ENCODE results near the gene GAS1. TPM values are rescaled to one million over a fixed set of nuclear protein-coding genes. Genes with fewer than 3 reads are reported as not detected.

Gene GAS1
- total and polyA plus RNA-seq, 7 donors: 0.23 to 136 (median 73.4) TPM

GRCh38 chr9:86955561-86955960 lies 8.3 kb upstream of the GAS1 start:
- Histone ChIP-seq H3K36me3 (peaks cover 0 to 5% (median 0%) of the 10 kb centered on the region in 4 donors), H3K27ac (no peak overlapping the region), H3K27me3 (no peaks in the 10 kb centered on the region), H3K4me3 (no peak overlapping the region), H3K4me1 (peaks cover 0 to 7% (median 0%) of the 10 kb centered on the region in 4 donors), H3K9me3 (no peaks in the 10 kb centered on the region)
- TF ChIP-seq CTCF (IDR thresholded peaks at IDR 0.05): no peak
- TF ChIP-seq POLR2AphosphoS5 (IDR thresholded peaks at IDR 0.05): no peak
- TF ChIP-seq EP300 (IDR thresholded peaks at IDR 0.05): no peak
- TF ChIP-seq POLR2A (IDR thresholded peaks at IDR 0.05): no peak
- no peak for DNase-seq
- intact Hi-C loops (cut with DNase I): no loop called here
- WGBS, 2 donors: 70 to 76% methylated on average over 4 of the region's 4 CpGs

- intact Hi-C loops (cut with DNase I): no loop called here
- H3K4me1 ChIP-seq: peaks cover 0 to 4% (median 2%) of the 10 kb centered on the region in 4 donors
- no peaks in the 10 kb centered on the region for H3K27me3 ChIP-seq
- 81 to 89% methylated on average over 2 of the region's 2 CpGs for WGBS, 2 donors
- H3K9me3 ChIP-seq: no peaks in the 10 kb centered on the region
- H3K4me3 ChIP-seq: no peak overlapping the region
- H3K27ac ChIP-seq: no peak overlapping the region
- H3K36me3 ChIP-seq: peaks cover 0 to 5% (median 0%) of the 10 kb centered on the region in 4 donors
- no peak for TF ChIP-seq POLR2AphosphoS5 (IDR thresholded peaks at IDR 0.05)
- TF ChIP-seq POLR2A (IDR thresholded peaks at IDR 0.05): no peak
- TF ChIP-seq CTCF (IDR thresholded peaks at IDR 0.05): no peak
- no peak for TF ChIP-seq EP300 (IDR thresholded peaks at IDR 0.05)
- no peak for DNase-seq
Measured at GRCh38 chr9:86955042-86955441, 7.7 kb upstream of the GAS1 start.

GRCh38 chr9:86953181-86953580 lies 5.9 kb upstream of the GAS1 start:
- peaks cover 0 to 5% (median 0%) of the 10 kb centered on the region in 4 donors for H3K36me3 ChIP-seq
- H3K9me3 ChIP-seq: no peaks in the 10 kb centered on the region
- no peaks in the 10 kb centered on the region for H3K27me3 ChIP-seq
- H3K4me3 ChIP-seq: no peak overlapping the region
- 85 to 91% methylated on average over 5 of the region's 5 CpGs for WGBS, 2 donors
- DNase-seq: no peak
- H3K4me1 ChIP-seq: peaks cover 0 to 13% (median 6%) of the 10 kb centered on the region in 4 donors
- no peak for TF ChIP-seq POLR2A (IDR thresholded peaks at IDR 0.05)
- TF ChIP-seq EP300 (IDR thresholded peaks at IDR 0.05): no peak
- no peak for TF ChIP-seq POLR2AphosphoS5 (IDR thresholded peaks at IDR 0.05)
- TF ChIP-seq CTCF (IDR thresholded peaks at IDR 0.05): no peak
- intact Hi-C loops (cut with DNase I): no loop called here
- no peak overlapping the region for H3K27ac ChIP-seq

- peak; percentile 92 for DNase-seq
- no peaks in the 10 kb centered on the region for H3K27me3 ChIP-seq
- H3K4me3 ChIP-seq: peak overlapping the region; percentile 72 to 91 (median 88)
- TF ChIP-seq CTCF (IDR thresholded peaks at IDR 0.05) (peak; percentile 88 to 98 (median 94)), POLR2A (IDR thresholded peaks at IDR 0.05) (no peak), POLR2AphosphoS5 (IDR thresholded peaks at IDR 0.05) (peak; percentile 56 to 74 (median 66)), EP300 (IDR thresholded peaks at IDR 0.05) (peak in 1 of 4 donors; percentile 8)
- peak overlapping the region; percentile 93 to 95 (median 94) for H3K27ac ChIP-seq
- peaks cover 0 to 28% (median 17%) of the 10 kb centered on the region in 4 donors for H3K4me1 ChIP-seq
- WGBS, 2 donors: 1% methylated on average over 36 of the region's 36 CpGs
- intact Hi-C loops (cut with DNase I): loop anchor here (2.0 to 10.0 kb wide), 8 partner anchors 49 to 596 kb away; partner anchors contain the start of gene TUT7
- peaks cover 0 to 5% (median 0%) of the 10 kb centered on the region in 4 donors for H3K36me3 ChIP-seq
- no peaks in the 10 kb centered on the region for H3K9me3 ChIP-seq
Measured at GRCh38 chr9:86948074-86948929, 996 bp upstream of the GAS1 start.

Measured in sigmoid colon (tissue), 7 donors.